ENCODE data around the gene RNF214.
"Not testable (repeated sequence)": the region's sequence is repeated elsewhere in the genome, so short reads cannot be mapped to it uniquely, and the experiment has no call there.

RNF214 gene

DNA sequence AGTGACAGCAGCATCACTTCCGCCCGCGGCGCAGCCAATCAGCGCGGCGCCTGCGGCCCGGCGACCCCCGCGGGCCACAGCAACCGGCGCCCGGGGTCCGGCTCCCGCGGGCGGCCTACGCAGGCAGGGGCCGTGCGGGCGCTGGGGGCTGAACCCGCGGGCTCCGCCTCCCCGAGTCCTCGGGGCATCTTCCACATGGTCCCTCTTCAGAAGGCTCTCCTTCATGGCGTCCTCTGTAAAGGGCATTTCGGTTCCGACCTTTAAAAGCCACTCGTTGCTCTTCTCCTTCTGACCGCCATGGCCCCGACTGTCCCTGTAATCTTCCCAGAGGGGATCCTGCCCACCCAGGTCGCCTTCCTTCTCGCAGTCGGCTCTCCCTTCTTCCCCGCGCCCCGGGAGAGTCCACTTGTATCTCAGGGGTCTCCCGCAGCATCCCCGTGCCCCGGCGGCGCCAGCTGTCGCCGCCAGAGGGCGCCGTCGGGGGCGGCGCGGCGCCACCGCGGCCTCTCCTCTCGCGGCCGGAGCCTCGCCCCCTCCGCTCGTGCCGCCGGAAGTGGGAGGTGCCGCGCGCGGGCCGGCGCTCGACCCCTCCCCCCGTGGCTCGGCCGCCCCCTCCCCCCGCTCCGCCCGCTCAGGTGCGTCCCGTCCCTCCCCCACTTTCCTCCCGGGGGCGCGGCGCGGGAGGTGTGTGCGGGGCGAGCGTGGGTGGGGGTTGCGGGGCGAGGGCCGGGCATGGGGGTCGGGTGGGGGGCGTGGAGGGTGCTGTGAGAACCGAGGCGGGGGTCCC is at the start of gene RNF214:
Gene RNF214 (plus strand): TSS at position 580 of the 787 bp plus-strand sequence. CDS start 1,602 bp downstream, outside the sequence.
- in situ Hi-C loops (cut with MboI; ENCODE audit: low sequenced_read_pairs), result no loop called here

DNA sequence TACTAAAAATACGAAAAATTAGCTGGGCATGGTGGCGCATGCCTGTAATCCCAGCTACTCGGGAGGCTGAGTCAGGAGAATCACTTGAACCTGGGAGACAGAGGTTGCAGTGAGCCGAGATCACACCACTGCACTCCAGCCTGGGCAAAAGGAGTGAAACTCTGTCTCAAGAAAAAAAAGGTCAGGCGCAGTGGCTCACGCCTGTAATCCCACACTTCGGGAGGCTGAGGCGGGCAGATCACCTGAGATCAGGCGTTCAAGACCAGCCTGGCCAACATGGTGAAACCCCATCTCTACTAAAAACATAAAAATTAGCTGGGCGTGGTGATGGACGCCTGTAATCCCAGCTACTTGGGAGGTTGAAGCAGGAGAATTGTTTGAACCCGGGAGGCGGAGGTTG is 49.3 kb upstream of the RNF214 start:
- in situ Hi-C loops (cut with MboI; ENCODE audit: low sequenced_read_pairs), result not testable (repeated sequence)

DNA sequence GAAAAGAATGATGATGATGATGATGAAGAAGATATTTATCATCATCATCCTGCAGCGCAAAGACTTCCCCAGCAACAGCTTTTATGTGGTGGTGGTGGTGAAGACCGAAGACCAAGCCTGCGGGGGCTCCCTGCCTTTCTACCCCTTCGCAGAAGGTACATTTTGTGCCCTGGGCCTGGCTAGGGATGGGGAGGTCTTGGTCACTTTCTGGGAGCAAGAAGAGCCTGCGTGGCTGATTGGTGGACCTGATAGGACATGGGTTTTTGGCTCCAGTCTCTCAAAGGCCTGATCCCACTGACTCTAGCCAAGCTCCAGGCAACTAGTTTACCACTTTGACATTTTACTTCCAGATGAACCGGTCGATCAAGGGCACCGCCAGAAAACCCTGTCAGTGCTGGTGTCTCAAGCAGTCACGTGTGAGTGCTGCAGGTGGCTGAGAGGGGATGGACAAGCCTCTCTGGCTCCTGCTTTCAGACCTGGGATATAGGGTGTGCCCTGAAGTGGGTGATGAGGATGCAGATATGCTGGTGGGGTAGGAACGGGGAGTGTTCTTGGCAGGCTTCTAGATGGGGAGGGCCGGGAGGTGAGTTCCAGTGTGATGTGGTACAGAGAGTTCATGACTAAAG is 48.6 kb upstream of the RNF214 start:
- in situ Hi-C loops (cut with MboI; ENCODE audit: low sequenced_read_pairs), result no loop called here

DNA sequence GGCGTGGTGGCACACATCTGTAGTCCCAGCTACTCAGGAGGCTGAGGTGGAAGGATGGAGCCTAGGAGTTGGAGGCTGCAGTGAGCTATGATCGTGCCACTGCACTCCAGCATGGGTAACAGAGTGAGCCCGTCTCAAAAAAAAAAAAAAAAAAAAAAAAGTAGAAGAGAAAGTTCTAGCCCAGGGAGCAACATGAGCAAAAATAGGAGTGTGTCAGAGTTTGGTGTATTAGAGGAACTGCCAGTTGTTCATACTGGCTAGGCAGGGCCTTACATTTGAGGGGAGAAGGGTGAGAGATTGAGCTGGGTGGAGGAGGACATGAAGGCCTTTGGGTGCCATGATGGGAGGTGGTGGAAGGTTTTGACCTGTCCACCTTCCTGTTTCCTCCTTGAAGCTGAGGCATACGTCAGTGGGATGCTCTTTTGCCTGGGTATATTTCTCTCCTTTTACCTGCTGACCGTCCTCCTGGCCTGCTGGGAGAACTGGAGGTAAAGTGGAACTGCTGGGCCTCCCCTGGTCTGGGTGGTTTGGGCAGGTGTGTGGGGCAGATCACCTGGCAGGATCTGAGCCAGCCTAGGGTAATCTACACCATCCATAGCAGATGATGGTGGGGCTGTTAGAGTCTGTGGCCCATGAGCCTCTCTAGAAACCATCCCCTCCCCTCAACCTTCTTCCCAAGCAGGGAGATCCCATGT is 46.6 kb upstream of the RNF214 start:
- in situ Hi-C loops (cut with MboI; ENCODE audit: low sequenced_read_pairs), result no loop called here

DNA sequence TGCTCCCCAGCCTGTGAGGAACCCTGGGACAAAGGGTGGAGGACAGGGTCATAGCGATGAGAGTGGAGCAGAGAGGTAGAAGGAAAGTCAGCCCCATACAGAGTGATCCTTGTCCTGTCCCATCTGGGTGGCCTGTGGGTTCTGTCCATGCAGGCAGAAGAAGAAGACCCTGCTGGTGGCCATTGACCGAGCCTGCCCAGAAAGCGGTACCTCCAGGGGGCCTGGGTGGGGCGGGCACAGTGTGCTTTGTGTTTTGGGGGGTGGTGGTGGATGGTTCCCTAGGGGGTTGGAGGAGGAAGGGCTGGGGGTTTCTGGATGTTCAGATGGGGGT is 46.1 kb upstream of the RNF214 start:
- in situ Hi-C loops (cut with MboI; ENCODE audit: low sequenced_read_pairs), result no loop called here

DNA sequence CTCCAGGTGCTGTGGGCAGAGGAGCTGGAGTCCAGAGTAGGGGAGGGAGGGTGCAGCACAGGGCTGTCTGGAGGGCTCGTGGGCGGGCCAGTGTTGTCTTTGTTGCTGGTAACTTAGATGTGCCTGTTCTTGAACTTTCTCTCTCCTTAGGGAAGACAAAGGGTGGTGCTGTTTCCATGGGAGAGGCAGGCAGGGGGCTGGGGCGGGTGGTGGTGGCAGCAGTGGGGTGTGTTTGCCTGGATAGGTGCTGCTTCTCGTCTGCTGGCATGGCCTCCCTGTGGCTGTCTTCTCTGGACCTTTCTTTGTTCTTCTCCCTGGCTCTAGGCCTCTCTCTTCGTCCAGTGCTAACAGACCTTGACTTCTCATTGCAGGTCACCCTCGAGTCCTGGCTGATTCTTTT is 45.5 kb upstream of the RNF214 start:
- in situ Hi-C loops (cut with MboI; ENCODE audit: low sequenced_read_pairs), result no loop called here

DNA sequence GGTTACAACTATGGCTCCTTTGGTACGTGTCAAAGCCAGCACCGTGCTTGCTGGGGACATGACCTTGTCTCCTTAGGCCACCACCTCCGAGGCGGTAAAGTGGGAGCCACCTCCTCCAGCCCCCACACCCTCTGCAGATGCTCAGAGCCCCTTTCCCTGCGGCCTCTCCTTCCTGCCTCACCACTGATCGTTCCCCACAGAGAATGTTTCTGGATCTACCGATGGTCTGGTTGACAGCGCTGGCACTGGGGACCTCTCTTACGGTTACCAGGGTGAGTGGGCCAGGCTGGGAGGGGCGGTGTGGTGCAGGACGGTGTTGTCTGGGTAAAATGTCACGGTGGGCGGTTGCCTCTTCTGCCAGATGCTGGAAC is 45.1 kb upstream of the RNF214 start:
- in situ Hi-C loops (cut with MboI; ENCODE audit: low sequenced_read_pairs), result no loop called here

DNA sequence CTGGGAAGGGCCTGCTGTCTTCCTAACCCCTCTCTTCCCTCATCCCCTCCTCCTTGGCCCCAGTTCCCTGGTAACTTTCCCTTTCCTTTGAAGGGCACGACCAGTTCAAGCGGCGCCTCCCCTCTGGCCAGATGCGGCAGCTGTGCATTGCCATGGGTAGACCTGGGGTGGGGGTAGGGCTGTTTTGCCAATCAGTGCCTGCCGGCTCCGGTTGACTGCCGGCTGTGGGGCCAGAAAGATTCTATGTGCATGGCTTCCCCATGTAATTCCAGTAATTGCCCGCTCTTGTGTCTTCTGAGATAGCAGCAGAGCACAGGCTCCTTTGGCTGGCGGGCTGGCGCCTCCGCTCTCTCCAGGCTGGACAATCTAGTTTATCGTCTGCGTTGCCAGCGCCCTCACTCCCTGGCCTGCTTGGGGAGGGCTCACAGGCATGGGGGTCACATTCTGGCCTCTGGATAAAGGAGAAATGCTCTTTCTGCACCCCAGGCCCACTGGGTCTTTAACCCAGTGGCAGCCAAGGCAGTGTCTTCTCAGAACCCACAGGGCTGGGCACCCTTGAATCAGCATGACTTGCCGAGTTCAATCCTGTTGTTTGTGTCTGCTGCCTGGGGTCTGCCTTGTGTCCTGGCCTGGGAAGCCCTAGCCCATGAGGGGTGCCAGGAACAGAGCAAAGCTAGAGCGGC is 44.5 kb upstream of the RNF214 start:
- in situ Hi-C loops (cut with MboI; ENCODE audit: low sequenced_read_pairs), result no loop called here

DNA sequence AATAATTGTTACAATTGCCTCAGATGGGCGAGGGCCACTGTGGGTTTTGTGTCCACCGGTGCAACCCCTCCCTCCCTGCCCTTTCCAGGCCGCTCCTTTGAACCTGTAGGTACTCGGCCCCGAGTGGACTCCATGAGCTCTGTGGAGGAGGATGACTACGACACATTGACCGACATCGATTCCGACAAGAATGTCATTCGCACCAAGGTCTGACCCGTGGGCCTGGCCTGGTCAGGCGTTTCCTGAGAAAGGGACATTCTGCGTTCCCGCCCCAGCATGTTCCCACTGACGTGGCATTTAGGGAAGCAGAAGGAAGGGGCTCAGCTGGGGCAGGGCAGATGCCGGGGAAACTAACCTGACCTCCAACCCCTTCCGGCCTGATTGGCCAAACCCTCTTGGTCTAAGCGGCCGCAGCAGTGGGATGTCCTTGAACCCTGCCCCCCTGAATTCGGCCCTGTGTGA is 43.8 kb upstream of the RNF214 start:
- in situ Hi-C loops (cut with MboI; ENCODE audit: low sequenced_read_pairs), result no loop called here

DNA sequence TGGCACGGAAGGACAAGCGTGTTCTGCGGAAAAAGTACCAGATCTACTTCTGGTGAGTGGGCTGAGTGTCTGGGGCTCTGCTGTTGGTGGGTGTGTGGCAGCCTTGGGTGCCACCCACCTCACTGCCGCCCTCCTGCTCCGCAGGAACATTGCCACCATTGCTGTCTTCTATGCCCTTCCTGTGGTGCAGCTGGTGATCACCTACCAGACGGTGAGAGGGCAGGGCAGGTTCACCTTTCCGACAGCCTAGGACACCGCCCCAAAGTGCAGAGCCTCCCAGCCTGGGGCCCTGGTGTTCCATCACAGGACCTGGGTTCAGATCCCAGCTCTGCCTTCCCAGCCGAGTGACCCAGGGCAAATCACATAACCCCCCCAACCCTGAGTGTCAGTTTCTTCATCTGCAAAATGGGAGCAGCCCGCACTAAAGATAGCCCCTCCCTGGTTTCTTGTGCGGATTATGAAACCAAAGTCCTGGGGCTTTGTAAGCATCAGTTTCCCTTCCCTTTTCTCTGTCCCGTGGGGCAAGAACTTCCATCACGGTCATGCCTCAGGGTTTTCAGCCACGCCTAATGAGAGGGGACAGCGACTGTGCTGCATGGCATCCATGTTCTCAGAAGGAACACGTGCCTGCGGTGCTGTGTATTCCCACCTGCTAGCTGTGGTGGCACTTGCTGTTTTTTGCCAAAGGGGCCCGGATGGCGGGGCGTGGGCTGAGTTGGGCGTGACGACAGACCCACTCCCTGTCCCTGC is 43.1 kb upstream of the RNF214 start:
- in situ Hi-C loops (cut with MboI; ENCODE audit: low sequenced_read_pairs), result no loop called here

DNA sequence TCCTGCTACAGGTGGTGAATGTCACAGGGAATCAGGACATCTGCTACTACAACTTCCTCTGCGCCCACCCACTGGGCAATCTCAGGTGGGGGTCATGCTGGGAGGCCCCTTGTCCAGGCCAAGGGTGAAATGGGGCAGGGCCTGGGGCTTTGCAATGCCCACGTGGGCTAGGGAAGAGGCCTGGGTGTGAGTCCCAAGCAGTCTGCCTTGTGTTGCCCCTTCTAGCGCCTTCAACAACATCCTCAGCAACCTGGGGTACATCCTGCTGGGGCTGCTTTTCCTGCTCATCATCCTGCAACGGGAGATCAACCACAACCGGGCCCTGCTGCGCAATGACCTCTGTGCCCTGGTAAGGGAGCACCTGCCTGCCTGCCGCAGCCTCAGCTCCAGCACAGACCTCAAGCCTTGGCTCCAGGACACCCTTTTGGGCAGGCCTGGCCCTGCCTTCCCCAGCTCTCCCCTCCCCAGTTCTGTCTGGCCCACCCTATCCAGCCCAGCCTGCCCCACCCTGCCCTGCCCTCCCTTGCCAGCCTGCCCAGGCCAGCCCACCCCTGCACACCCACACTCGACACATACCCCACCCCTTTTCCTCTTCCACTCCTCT is 42.4 kb upstream of the RNF214 start:
- in situ Hi-C loops (cut with MboI; ENCODE audit: low sequenced_read_pairs), result no loop called here

DNA sequence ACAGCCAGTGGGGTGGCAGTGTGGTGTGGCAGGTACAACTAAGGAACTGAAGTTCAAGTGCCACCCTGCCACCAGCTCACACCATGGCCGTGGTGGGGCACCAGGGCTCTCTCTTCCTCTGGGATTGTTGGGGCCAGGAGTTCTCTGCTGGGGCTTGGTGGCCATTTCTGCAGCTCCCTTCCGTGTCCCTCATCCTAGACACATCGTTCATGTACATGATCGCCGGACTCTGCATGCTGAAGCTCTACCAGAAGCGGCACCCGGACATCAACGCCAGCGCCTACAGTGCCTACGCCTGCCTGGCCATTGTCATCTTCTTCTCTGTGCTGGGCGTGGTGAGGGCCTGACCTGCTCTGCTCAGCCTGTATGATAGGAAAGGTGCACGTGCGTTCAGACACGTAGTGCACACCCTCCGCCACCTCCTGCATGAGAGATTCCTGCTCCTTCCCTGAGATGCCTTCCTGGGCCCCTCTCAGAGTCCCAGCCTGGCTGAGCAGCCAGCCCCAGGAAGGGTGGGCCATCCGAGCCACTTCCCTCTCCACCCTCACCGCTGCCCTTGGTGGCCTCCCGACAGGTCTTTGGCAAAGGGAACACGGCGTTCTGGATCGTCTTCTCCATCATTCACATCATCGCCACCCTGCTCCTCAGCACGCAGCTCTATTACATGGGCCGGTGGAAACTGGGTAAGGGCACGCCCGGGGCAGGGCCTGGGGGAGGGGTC is 40.6 kb upstream of the RNF214 start:
- in situ Hi-C loops (cut with MboI; ENCODE audit: low sequenced_read_pairs), result no loop called here

DNA sequence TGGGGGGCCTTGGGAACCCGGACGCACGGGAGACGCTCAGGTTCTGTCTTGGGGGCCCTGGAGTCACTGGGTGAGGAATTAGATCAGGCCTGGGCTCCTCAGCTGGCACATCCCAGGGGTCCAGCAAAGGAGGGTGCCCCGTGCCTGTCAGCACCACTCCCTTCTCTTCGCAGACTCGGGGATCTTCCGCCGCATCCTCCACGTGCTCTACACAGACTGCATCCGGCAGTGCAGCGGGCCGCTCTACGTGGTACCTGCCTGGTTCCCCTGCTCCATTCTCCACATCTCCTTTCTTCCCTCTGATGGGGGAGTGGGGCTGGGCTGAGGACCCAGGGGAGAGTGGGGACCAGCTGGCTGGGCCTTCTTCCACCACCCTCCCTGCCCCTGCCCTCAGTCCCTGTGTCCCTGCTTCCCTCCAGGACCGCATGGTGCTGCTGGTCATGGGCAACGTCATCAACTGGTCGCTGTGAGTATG is 40.0 kb upstream of the RNF214 start:
- in situ Hi-C loops (cut with MboI; ENCODE audit: low sequenced_read_pairs), result no loop called here

DNA sequence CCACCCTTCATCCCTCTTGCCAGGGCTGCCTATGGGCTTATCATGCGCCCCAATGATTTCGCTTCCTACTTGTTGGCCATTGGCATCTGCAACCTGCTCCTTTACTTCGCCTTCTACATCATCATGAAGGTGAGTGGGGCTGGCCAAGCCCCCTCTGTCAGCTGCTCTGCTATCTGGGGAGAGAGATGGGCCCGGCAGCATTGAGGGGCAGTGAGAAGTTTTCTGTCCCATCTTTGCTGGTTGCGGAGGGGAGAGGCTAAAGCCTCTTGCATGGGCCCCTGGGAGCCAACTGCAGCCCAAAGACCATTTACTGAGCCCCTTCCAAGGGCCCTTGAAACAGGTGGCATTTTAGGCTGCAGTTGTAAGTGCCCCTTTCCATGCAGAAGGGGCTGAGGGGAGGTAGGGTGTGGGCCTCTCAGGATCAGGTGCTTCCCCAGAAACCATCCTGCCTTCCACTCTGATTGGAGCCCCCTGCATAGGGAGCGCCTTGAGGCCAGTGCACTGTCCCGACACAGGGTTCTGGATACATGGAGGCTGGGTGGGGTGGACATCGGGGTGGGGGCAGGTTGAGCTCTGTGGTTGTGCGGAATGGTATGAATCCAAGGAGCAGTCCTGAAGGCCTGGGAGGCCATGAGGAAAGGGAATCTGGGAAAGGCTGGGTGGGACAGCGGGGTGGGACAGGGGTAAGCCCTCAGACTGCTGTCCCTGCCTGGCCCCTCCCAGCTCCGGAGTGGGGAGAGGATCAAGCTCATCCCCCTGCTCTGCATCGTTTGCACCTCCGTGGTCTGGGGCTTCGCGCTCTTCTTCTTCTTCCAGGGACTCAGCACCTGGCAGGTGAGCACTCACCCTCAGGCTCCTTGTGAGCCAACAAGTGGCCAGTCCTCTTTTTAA is 39.1 kb upstream of the RNF214 start:
- in situ Hi-C loops (cut with MboI; ENCODE audit: low sequenced_read_pairs), result no loop called here

DNA sequence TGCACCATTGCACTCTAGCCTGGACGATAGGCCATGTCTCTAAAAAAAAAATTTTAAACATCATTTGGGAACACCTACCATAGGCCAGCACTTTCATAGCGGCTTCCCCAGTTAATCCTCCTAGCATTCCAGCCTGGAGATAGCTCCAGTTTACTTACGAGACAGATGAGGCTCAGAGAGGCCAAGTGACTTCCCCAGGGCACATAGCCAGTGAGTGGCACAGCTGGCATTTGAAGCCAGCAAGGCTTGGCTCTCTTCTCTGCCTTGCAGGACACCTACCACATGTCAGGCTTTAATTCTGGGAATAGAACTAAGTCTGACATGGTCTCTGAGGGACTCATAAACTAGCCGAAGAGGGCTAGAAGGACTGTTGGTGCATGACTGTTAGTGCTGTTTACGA is 38.2 kb upstream of the RNF214 start:
- in situ Hi-C loops (cut with MboI; ENCODE audit: low sequenced_read_pairs), result no loop called here

DNA sequence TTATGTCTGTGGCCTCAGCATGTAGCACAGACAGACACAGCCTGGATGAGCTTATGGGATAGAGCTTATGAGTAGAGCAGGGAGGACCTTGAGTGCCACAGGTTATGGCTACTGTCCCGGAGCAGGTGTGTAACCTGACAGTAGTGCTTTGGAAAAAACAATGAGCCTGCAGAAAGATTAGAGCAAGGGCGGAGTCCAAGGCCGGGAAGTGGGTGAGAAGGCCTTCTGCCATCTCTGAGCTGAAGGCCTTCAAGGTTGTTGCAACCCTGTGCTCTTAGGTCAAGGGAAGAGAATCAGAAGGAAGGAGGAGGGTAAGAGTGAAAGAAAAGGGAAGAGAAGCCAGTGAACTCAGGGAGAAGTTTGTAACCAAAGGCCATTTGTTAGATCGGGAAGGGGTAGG is 37.2 kb upstream of the RNF214 start:
- in situ Hi-C loops (cut with MboI; ENCODE audit: low sequenced_read_pairs), result no loop called here

DNA sequence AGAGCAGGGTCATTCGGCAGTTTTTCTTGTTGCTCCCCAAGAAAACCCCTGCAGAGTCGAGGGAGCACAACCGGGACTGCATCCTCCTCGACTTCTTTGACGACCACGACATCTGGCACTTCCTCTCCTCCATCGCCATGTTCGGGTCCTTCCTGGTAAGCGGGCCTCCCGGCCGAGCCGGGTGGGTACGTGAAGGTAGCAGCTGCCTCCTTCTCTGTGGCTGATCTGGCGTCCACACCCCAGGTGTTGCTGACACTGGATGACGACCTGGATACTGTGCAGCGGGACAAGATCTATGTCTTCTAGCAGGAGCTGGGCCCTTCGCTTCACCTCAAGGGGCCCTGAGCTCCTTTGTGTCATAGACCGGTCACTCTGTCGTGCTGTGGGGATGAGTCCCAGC is 36.7 kb upstream of the RNF214 start:
- in situ Hi-C loops (cut with MboI; ENCODE audit: low sequenced_read_pairs), result no loop called here

DNA sequence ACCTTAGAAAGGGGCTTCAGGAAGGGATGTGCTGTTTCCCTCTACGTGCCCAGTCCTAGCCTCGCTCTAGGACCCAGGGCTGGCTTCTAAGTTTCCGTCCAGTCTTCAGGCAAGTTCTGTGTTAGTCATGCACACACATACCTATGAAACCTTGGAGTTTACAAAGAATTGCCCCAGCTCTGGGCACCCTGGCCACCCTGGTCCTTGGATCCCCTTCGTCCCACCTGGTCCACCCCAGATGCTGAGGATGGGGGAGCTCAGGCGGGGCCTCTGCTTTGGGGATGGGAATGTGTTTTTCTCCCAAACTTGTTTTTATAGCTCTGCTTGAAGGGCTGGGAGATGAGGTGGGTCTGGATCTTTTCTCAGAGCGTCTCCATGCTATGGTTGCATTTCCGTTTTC is 35.5 kb upstream of the RNF214 start:
- in situ Hi-C loops (cut with MboI; ENCODE audit: low sequenced_read_pairs), result no loop called here

All from HL-60/S4 treated with phorbol 12-myristate 13-acetate at 8.2 ng/mL for 4 days and 3 days (cell line).